IPS-18c (cell line): Measurements from ENCODE around the gene TXLNA.

ENCODE experiments used
- H3K4me3 ChIP-seq: 2 replicates; pipeline ENCODE4 v1.7.0; 2013; ENCODE audit warnings: low read depth, mild to moderate bottlenecking, low read length, moderate library complexity; ENCODE audit not compliant: insufficient read depth
- H3K9me3 ChIP-seq: one replicate; pipeline ENCODE4 v1.6.1; 2013; ENCODE audit warnings: mild to moderate bottlenecking, low read length, moderate library complexity; ENCODE audit not compliant: control insufficient read depth, insufficient read depth

Gene TXLNA

DNA sequence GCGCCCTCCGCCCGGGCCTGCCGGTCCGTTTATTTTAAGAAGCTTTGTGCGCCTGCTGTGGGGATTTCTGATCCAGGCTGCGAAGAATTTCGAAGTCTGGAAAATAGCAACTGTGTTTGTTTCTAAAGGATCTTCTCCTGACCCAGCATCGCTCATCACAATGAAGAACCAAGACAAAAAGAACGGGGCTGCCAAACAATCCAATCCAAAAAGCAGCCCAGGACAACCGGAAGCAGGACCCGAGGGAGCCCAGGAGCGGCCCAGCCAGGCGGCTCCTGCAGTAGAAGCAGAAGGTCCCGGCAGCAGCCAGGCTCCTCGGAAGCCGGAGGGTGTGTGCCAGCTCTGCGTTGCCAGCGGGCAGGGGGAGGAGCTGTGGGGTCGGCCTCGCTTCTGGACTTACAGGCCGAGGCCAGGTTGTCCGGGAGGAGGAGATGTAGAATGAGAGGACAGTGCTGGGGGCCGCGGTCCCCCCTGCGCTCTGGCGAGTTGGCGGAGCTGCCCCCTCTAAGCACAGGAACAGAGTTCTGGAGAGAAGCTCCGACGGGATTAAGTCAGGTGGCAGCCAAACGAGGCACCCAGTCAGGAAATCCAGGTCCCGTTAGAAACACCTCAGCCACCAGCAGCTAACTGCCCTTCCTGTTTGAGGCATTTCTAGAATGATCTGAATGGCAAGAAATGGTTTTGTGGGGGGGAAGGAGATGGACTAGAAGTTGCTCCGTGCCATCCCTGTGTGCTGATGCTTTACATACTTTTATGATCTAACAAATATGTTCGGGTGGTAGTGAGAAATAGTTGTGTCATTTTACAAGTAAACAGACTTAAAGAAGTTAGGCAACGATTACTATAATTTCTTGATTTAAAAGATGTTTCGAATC lies 948 bp downstream of the TXLNA start:
- Histone ChIP-seq H3K4me3 (peak overlapping the region; percentile 68), H3K9me3 (no peaks in the 10 kb centered on the region)

DNA sequence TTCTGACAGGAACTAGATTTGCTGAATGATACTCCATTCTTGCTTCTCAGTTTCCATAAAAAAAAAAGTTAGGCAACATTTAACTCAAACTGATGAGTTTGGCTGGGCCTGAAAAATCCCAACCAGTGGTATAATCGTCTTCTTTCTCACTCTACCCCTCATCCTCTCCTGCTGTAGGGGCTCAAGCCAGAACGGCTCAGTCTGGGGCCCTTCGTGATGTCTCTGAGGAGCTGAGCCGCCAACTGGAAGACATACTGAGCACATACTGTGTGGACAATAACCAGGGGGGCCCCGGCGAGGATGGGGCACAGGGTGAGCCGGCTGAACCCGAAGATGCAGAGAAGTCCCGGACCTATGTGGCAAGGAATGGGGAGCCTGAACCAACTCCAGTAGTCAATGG lies 1.6 kb downstream of the TXLNA start:
- Histone ChIP-seq H3K9me3 (no peaks in the 10 kb centered on the region), H3K4me3 (0 out of 2 replicates have a peak overlapping the region, but pooled peaks have one; percentile 20)

DNA sequence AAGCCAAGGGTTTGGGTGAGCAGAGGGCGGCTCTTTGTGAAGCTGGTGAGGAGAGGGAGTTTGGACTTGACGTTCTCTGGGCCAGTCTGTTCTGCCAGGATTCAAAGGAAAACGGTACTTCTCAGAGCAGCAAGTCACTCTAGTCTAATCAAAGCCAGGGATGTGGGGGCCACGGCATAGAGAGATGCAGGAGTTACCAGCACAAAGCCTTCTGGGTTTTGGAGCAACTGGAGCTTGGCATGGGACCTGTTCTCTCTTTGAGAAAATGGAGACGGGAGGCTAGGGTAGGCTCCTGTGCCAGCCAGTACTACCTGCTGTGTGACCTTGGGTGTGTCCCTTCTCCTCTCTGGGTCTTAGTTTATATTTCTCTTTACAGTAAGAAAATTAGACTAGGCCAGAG lies 2.1 kb downstream of the TXLNA start:
- no peaks in the 10 kb centered on the region for H3K9me3 ChIP-seq
- H3K4me3 ChIP-seq: peak overlapping the region; percentile 20; the same call in 1 of the 2 replicates

DNA sequence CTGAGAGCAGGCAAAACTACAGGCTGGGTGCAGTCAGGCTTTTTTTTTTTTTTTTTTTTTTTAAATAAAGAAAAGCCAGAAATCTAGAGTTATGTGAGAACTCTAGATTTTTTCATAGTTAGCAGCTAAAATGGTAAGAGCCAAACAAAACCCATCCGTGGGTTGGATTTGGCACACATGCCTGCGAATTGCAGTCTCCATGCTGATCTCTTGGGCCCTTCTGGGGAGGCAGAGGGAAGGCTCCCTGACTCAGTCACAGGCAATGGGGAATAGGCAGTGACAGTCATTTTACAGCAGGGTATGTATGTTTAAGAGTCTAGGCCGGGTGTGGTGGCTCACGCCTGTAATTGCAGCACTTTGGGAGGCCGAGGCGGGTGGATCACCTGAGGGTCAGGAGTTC lies 2.6 kb downstream of the TXLNA start:
- H3K4me3 ChIP-seq: no peak overlapping the region
- no peaks in the 10 kb centered on the region for H3K9me3 ChIP-seq

DNA sequence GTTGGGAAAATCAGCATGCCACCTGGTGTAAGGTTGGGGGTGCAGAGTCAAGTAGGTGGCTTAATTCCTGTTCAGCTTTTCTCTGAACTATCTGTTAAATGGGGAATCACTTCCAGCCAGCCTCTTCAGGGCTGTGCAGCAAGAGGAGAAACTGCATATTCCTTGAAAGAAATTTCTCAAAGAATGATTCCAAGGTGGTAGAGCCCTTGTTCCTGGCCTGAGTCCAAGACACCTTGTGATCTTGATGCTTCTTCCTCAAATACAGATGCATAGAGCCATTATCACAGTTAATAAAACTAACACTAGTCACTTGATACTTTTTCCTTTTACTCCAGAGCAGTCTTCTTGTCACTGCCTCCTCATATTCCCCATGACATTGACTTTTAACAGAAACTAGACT lies 5.2 kb downstream of the TXLNA start:
- Histone ChIP-seq H3K4me3 (no peak overlapping the region), H3K9me3 (peaks cover under 1% of the 10 kb centered on the region)

DNA sequence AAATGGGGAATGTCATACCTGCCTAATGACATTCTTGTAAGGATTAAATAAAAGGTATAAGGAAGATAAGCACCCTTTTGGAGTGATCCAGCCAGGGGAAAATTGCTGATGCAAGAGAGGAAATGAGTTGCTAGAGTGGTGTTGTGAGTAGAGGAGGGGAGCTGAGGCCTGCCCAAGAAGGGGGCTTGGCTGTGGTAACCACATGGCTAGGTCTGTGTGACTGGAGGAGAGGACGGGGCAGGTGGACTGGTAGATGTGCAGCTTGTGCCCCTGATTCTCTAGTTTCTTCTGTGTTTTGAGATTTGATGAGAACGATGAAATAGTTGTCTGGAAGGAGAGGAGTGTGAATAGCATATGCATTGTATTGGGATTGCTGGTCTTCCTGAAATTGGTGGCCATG lies 6.6 kb downstream of the TXLNA start:
- H3K4me3 ChIP-seq: no peak overlapping the region

DNA sequence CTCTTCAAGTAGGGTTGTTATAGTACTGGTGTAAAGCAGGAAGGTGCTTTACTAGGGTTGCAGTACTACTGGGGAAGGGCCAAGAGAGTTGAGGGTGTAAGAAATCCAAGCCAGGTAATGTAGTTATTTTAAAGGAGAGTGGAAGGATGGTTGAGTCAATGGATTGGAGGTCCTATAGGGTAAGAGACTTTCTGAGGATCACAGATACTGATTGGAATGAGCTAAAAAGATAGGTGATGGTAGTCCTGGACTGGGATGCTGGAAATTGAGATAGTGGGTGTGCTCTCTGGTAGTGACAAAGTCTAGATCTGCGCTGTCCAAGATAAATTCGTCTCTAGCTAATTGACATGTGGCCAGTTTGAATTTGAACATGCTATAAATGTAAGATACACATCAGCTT lies 7.0 kb downstream of the TXLNA start:
- Histone ChIP-seq H3K4me3 (no peak overlapping the region), H3K9me3 (peaks cover 4% of the 10 kb centered on the region)

More for the DNA sequence above, 6.6 kb downstream of the TXLNA start:
- peaks cover 4% of the 10 kb centered on the region for H3K9me3 ChIP-seq

DNA sequence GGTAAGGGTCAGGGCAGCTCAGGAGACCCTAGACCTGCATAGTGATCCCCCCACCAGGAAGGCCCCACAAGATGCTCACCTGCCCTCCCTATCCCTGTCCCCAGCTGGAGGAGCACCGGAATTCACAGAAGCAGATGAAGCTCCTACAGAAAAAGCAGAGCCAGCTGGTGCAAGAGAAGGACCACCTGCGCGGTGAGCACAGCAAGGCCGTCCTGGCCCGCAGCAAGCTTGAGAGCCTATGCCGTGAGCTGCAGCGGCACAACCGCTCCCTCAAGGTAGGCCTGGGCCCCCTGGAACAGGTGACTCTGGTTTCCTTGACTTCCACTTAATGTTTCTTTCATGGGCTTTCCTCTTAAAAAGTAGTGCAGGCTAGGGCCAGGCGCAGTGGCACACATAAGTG lies 8.4 kb downstream of the TXLNA start:
- Histone ChIP-seq H3K4me3 (no peak overlapping the region), H3K9me3 (peaks cover 4% of the 10 kb centered on the region)

DNA sequence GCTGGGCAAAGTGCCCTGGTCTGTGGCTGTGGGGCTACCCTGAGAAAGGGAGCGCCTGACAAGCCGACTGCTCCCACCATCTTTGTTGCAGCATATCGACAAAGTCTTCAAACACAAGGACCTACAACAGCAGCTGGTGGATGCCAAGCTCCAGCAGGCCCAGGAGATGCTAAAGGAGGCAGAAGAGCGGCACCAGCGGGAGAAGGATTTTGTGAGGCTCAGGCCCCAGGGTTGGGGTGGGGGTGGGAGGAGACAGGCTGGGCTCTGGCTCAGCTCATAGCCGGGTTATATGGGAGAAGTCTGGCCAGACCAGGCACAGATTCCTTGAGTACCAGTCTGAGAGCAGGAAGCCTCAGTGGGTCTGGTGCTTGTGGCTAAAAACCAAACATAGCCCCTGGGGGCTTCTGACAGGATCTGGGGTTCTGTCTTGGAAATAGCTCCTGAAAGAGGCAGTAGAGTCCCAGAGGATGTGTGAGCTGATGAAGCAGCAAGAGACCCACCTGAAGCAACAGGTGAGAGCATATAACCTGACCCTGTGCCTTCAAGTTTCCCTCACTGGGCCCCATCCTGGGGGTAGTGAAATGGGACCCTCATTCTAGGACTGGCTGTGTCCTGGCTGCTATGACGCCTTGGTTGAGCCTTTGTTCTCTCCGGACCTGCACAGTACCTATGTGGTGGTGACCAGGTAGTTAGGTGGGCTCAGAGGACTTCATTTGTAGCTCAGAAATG lies 12.9 kb downstream of the TXLNA start:
- Histone ChIP-seq H3K4me3 (no peak overlapping the region), H3K9me3 (peaks cover 4% of the 10 kb centered on the region)

DNA sequence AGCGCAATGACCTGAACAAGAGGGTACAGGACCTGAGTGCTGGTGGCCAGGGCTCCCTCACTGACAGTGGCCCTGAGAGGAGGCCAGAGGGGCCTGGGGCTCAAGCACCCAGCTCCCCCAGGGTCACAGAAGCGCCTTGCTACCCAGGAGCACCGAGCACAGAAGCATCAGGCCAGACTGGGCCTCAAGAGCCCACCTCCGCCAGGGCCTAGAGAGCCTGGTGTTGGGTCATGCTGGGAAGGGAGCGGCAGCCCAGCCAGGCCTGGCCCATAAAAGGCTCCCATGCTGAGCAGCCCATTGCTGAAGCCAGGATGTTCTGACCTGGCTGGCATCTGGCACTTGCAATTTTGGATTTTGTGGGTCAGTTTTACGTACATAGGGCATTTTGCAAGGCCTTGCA lies 15.5 kb downstream of the TXLNA start:
- peaks cover 2% of the 10 kb centered on the region for H3K9me3 ChIP-seq

DNA sequence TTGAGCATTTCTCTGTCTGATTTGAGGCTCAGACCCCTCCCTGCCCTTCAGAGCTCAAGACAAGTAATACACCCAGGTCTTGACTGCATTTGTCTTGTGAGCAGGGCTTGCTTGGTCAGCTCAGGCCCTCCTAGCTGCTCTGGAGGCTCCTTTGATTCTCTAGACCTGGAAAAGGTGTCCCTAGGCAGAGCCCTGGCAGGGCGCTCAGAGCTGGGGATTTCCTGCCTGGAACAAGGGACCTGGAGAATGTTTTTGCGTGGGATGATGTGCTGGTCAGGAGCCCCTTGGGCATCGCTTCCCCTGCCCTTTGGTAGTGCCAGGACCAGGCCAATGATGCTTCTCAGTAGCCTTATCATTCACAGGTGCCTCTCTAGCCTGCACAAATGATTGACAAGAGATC lies 16.1 kb downstream of the TXLNA start:
- no peak overlapping the region for H3K4me3 ChIP-seq

More for the DNA sequence above, 15.5 kb downstream of the TXLNA start:
- no peak overlapping the region for H3K4me3 ChIP-seq

DNA sequence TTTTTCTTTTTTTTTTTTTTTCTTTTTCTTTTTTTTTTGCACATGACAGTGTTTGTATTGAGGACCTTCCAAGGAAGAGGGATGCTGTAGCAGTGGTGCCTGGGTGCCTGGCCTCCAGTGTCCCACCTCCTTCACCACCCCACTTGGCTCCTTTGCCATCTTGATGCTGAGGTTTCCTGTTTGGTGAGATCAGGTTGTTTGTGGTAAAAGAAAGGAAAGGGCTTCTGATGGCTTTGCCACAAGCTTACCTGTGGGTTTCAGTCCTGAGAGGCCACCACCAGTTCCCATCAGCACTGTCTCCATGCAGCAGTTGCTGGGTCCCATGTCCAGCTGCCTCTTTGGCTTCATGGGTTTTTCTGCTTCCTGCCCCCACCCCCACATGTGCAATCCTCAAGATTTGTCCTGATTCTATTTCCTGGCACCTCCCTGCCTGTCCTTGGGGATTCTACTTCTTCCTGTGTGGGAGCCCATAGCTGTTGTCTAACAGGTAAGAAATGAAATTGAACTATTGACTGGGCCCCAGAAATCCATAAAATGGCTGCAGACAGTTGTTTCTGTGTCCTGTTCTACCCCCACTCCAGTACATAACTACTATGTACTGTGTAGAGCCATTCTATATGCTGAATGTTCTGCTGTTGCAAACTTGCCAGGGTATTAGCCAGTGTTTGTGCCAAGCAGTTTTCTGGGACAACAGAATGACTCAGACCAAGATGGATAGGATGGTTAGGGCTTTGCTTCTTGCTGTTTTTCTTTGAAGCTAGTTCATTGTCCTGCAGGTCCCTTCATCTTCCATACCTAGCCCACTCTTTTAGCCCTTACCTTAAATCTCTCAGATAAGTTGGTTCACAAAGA lies 16.7 kb downstream of the TXLNA start:
- Histone ChIP-seq H3K9me3 (no peaks in the 10 kb centered on the region), H3K4me3 (no peak overlapping the region)

More for the DNA sequence above, 16.1 kb downstream of the TXLNA start:
- H3K9me3 ChIP-seq: no peaks in the 10 kb centered on the region

DNA sequence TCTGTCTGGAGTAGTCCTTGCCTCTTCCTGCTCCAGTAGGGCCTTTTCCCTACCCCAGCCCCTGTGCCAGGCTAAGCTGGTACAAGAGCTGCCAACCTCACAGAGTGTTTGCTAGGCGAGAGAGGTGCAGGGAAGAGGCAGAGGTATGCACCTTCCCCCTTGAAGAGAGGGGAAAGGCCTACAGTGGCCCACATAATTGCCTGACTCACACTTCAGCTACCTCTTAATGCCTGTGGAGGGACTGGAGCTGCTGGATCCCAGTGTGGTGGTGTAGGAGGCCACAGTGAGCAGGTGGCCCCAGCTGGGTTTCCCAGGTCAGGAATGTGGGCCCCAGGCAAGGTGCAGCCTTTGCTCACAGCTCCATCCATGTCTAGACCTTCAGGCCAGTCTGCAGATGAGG lies 17.6 kb downstream of the TXLNA start:
- Histone ChIP-seq H3K4me3 (no peak overlapping the region), H3K9me3 (no peaks in the 10 kb centered on the region)

DNA sequence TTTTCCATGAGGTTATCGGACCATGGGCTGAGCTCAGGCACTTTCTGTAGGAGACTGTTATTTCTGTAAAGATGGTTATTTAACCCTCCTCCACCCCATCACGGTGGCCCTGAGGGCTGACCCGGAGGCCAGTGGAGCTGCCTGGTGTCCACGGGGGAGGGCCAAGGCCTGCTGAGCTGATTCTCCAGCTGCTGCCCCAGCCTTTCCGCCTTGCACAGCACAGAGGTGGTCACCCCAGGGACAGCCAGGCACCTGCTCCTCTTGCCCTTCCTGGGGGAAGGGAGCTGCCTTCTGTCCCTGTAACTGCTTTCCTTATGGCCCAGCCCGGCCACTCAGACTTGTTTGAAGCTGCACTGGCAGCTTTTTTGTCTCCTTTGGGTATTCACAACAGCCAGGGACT lies 18.4 kb downstream of the TXLNA start:
- Histone ChIP-seq H3K9me3 (no peaks in the 10 kb centered on the region), H3K4me3 (no peak overlapping the region)

DNA sequence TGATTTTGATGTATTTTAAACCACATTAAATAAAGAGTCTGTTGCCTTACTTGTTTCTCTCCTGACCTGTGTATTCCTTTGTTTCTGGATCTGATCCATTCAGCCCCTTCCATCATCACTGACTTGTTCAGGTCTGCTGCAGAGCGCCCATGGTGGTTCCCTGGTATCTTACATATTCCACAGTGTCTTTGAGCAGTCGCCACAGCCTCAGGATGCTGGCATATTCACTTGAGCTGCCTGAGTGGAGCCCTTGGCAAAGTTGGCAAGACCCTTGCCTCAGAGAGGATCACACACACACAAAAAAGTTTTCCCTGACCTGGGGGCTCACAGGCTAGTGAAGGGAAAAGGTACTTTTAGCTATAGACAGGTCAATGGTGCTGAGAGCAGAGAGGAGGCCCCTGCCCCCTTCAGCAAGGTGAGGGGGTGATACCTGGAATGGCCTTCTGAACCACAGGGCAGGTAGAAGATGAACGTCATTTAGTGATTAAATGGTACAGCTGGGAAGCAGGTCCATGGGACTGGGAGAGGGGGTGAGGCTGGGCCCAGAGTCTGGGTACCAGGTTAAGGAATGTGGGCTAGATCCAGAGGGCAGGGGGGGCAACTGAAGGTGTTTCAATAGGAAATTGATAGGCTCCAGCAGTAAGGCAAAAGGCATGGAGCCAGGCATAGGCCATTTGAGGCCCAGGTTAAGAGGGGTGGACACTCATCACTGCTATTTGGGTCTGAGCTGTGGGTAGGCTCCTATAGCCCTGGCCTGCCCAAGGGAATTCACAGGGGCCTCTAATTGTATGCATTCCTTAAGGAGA lies 19.0 kb downstream of the TXLNA start:
- Histone ChIP-seq H3K4me3 (no peak overlapping the region), H3K9me3 (no peaks in the 10 kb centered on the region)

DNA sequence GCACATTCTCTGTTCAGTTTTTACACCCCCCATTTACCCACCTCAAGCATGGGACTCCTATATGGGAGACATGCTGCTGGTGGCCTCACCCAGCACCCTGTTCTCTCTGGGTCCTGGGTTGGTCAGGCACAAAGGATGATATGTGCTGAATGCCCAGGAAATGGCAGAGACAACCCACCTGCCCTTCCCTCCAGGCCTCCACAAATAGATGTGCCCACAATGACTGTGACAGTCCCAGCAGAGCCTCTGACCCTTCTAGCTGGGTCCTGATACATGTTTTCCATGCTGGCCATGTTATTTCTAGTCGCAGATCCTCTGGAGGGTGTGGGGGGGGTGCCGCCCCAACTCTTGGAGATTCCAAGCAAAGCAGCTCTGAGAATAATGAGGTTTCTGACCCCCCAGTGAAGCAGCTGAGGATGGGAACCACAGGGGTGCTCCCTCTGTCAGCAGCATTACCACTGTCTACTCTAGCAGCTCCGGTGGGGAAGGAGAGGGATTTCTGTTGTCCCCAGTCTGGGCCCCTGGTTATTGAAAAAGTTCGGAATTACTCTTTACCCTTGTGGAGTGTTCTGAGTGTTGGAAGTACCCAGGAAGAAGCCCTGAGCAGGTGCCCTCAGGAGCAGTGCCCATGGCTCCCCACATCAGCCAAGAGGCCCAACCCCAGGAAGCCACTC lies 19.7 kb downstream of the TXLNA start:
- Histone ChIP-seq H3K9me3 (no peaks in the 10 kb centered on the region), H3K4me3 (0 out of 2 replicates have a peak overlapping the region, but pooled peaks have one; percentile 34)
